Loucy (cell line): Measurements from ENCODE around the gene NAXD.
"Not testable (repeated sequence)": the region's sequence is repeated elsewhere in the genome, so short reads cannot be mapped to it uniquely, and the experiment has no call there.

ENCODE experiments used
- H2AFZ ChIP-seq: fragments of 200-600 bp; sonication (generic); 2 replicates; pipeline ENCODE4 v1.6.0; 2016; ENCODE audit warnings: antibody characterized with exemption, mild to moderate bottlenecking, low read length, moderate library complexity
- H3F3A ChIP-seq: fragments of 200-600 bp; 2 replicates; pipeline ENCODE4 v1.6.0; 2016; ENCODE audit warnings: antibody characterized with exemption, low read depth, mild to moderate bottlenecking
- H3K27me3 ChIP-seq: fragments of 200-600 bp; sonication (generic); 2 replicates; pipeline ENCODE4 v1.6.1; 2014; ENCODE audit warnings: low read length, mild to moderate bottlenecking; ENCODE audit not compliant: insufficient read depth, poor library complexity, severe bottlenecking
- H3K36me3 ChIP-seq: fragments of 200-600 bp; sonication (generic); 2 replicates; pipeline ENCODE4 v1.6.1; 2016; ENCODE audit warnings: low read length; ENCODE audit not compliant: insufficient read depth
- H3K4me1 ChIP-seq: fragments of 200-600 bp; sonication (generic); 2 replicates; pipeline ENCODE4 v1.5.1; 2014; ENCODE audit warnings: low read length, mild to moderate bottlenecking; ENCODE audit not compliant: insufficient read depth, poor library complexity, severe bottlenecking
- H3K4me2 ChIP-seq: fragments of 200-600 bp; sonication (generic); 2 replicates; pipeline ENCODE4 v1.6.0; 2014; ENCODE audit warnings: antibody characterized with exemption, low read length, low read depth, mild to moderate bottlenecking; ENCODE audit not compliant: poor library complexity, severe bottlenecking
- H3K4me3 ChIP-seq: fragments of 200-600 bp; sonication (generic); 2 replicates; pipeline ENCODE4 v1.5.1; 2014; ENCODE audit warnings: low read length, mild to moderate bottlenecking, mixed read lengths; ENCODE audit not compliant: poor library complexity, severe bottlenecking
- H3K79me2 ChIP-seq: fragments of 200-600 bp; sonication (generic); 2 replicates; pipeline ENCODE4 v1.6.1; 2014; ENCODE audit warnings: low read length; ENCODE audit not compliant: insufficient read depth
- H3K9ac ChIP-seq: fragments of 200-600 bp; sonication (generic); 2 replicates; pipeline ENCODE4 v1.6.0; 2014; ENCODE audit warnings: mild to moderate bottlenecking, low read depth, low read length, moderate library complexity; ENCODE audit not compliant: poor library complexity, severe bottlenecking
- H3K9me2 ChIP-seq: fragments of 200-600 bp; sonication (generic); replicated peaks from 2 replicates; pipeline ENCODE4 v1.6.1; 2016; ENCODE audit warnings: low read depth, low read length, mixed read lengths
- H3K9me3 ChIP-seq: fragments of 200-600 bp; sonication (generic); 2 replicates; pipeline ENCODE4 v1.6.1; 2014; ENCODE audit warnings: mild to moderate bottlenecking, antibody characterized with exemption, low read length, low read depth; ENCODE audit not compliant: insufficient read depth
- H4K20me1 ChIP-seq: fragments of 200-600 bp; sonication (generic); 2 replicates; pipeline ENCODE4 v1.6.0; 2014; ENCODE audit warnings: antibody characterized with exemption, low read length, mild to moderate bottlenecking; ENCODE audit not compliant: insufficient read depth, poor library complexity, severe bottlenecking
- EZH2phosphoT487 ChIP-seq: fragments of 200-600 bp; IDR thresholded peaks from 2 replicates; pipeline ENCODE4 v1.6.1; 2018; ENCODE audit warnings: antibody characterized with exemption, mild to moderate bottlenecking, moderate library complexity, borderline replicate concordance
- TF ChIP-seq, protein P1 (sequence below): fragments of 200-600 bp; sonication (generic); conservative IDR thresholded peaks from 2 replicates; pipeline ENCODE4 v1.5.1; 2014; ENCODE audit warnings: mild to moderate bottlenecking, antibody characterized with exemption, low read length

Gene NAXD

DNA sequence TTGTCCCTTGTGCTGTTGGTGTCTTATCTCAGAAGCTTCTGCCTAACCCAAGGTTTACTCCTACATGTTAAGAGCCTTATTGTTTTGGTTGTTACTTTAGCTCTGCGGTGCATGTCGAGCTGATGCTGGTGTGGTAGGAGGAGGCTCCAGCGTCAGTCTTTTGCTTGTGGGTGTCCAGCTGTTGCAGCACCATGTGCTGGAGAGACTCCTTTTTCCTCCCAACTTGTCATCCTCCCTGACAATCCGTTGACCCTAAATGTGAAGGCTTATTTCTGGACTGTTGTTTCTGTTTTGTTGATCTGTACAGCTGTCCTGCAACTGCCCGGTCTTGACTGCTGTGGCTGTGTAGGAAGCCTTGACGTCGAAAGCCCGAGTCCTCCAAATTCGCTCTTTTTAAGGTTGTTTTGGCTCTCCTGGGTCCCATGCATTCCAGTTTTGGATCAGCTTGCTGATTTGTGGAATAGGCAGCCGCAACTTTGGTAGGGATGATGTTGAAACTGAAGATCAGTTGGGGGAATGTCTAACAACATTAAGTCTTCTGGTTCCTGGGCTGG is 15.3 kb downstream of the NAXD start:
- Histone ChIP-seq H3K9me3 (no peaks in the 10 kb centered on the region), H2AFZ (no peak overlapping the region), H3K27me3 (no peaks in the 10 kb centered on the region), H3K79me2 (peaks cover 8% of the 10 kb centered on the region; the same call in 1 of the 2 replicates), H3K9ac (no peak overlapping the region), H3K9me2 (no peaks in the 10 kb centered on the region), H3K4me1 (no peaks in the 10 kb centered on the region), H3F3A (no peaks in the 10 kb centered on the region), H4K20me1 (peaks cover 6% of the 10 kb centered on the region), H3K4me3 (no peak overlapping the region), H3K4me2 (no peak overlapping the region), H3K36me3 (peaks cover 39% of the 10 kb centered on the region; the same call in 1 of the 2 replicates)
- TF ChIP-seq, protein P1, sequence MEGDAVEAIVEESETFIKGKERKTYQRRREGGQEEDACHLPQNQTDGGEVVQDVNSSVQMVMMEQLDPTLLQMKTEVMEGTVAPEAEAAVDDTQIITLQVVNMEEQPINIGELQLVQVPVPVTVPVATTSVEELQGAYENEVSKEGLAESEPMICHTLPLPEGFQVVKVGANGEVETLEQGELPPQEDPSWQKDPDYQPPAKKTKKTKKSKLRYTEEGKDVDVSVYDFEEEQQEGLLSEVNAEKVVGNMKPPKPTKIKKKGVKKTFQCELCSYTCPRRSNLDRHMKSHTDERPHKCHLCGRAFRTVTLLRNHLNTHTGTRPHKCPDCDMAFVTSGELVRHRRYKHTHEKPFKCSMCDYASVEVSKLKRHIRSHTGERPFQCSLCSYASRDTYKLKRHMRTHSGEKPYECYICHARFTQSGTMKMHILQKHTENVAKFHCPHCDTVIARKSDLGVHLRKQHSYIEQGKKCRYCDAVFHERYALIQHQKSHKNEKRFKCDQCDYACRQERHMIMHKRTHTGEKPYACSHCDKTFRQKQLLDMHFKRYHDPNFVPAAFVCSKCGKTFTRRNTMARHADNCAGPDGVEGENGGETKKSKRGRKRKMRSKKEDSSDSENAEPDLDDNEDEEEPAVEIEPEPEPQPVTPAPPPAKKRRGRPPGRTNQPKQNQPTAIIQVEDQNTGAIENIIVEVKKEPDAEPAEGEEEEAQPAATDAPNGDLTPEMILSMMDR = no peak
- no peak for TF ChIP-seq EZH2phosphoT487

DNA sequence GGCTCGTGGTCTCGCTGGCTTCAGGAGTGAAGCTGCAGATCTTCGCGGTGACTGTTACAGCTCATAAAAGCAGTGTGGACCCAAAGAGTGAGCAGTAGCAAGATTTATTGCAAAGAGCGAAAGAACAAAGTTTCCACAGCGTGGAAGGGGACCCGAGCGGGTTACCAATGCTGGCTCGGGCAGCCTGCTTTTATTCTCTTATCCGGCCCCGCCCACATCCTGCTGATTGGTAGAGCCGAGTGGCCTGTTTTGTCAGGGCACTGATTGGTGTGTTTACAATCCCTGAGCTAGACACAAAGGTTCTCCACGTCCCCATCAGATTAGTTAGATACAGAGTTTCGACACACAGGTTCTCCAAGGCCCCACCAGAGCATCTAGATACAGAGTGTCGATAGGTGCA is 16.9 kb downstream of the NAXD start:
- H3F3A ChIP-seq, H3K4me1 ChIP-seq, H3K4me3 ChIP-seq, H3K79me2 ChIP-seq, H4K20me1 ChIP-seq, H3K9me2 ChIP-seq, H3K27me3 ChIP-seq, H2AFZ ChIP-seq, H3K4me2 ChIP-seq, H3K9ac ChIP-seq, H3K9me3 ChIP-seq: not testable (repeated sequence)
- H3K36me3 ChIP-seq = peaks cover 55% of the 10 kb centered on the region; the same call in 1 of the 2 replicates

DNA sequence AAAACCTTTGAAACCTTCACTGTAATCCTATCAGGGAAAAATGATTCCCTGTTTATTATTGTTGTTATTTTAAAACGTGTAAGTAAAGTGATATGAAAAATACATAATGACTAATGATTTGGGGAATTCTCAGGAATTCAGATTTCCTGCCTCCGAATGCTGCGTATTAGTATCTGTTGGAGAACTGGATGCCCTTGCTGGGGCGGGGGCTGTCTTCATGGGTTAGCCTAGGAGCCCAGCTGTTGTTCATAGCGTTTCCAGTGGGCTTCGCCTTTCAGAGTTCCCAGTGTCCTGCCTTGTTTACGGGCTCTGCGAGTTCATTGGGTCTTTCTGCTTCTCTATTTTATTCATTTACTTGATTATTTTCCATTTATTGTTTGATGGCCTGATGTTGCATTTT is 18.4 kb downstream of the NAXD start:
- TF ChIP-seq, protein P1 = no peak
- TF ChIP-seq EZH2phosphoT487 = no peak
- Histone ChIP-seq H3F3A (no peaks in the 10 kb centered on the region), H2AFZ (no peak overlapping the region), H3K36me3 (peaks cover 56% of the 10 kb centered on the region; the same call in 1 of the 2 replicates), H3K9me3 (no peaks in the 10 kb centered on the region), H3K9ac (no peak overlapping the region), H3K4me3 (no peak overlapping the region), H3K4me2 (no peak overlapping the region), H3K79me2 (peaks cover 5% of the 10 kb centered on the region; the same call in 1 of the 2 replicates), H4K20me1 (no peaks in the 10 kb centered on the region), H3K4me1 (no peaks in the 10 kb centered on the region), H3K9me2 (no peaks in the 10 kb centered on the region), H3K27me3 (no peaks in the 10 kb centered on the region)

DNA sequence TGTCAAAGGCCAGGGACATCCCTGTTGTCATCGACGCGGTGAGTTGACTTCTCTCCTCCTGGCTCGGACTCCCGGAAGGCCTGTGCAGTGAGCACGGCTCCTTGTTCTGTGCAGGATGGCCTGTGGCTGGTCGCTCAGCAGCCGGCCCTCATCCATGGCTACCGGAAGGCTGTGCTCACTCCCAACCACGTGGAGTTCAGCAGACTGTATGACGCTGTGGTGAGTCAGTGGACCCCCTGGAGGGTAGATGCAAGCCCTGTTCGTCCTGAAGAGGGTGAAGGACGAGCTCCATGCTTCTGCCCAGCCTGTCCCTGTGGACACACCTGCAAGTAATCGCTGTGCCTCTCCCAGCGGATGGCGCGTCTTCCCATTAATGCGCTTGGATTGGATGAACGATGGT is 19.2 kb downstream of the NAXD start:
- no peaks in the 10 kb centered on the region for H4K20me1 ChIP-seq
- no peak overlapping the region for H3K4me2 ChIP-seq
- H3F3A ChIP-seq = no peaks in the 10 kb centered on the region
- no peak overlapping the region for H3K4me3 ChIP-seq
- TF ChIP-seq, protein P1 = no peak
- TF ChIP-seq EZH2phosphoT487 = no peak
- H3K27me3 ChIP-seq = no peaks in the 10 kb centered on the region
- H3K9ac ChIP-seq = no peak overlapping the region
- peaks cover 56% of the 10 kb centered on the region; the same call in 1 of the 2 replicates for H3K36me3 ChIP-seq
- no peaks in the 10 kb centered on the region for H3K9me3 ChIP-seq
- no peak overlapping the region for H2AFZ ChIP-seq
- no peaks in the 10 kb centered on the region; the same call in 1 of the 2 replicates for H3K79me2 ChIP-seq
- H3K9me2 ChIP-seq = no peaks in the 10 kb centered on the region
- H3K4me1 ChIP-seq = no peaks in the 10 kb centered on the region
